Measurements from ENCODE around the gene SCN7A. TPM values are rescaled to one million over a fixed set of nuclear protein-coding genes. Genes with fewer than 3 reads are reported as not detected.

Gene SCN7A
- total and polyA plus RNA-seq, 2 of the 4 experiments (the other 2 are of a cell fraction): 0.39 to 0.90 TPM

GRCh38 chr2:166388481-166389070 is 105.5 kb downstream of the SCN7A start:
- H3K23ac ChIP-seq (ENCODE audit: low read depth, low read length): no peak overlapping the region
- no peak overlapping the region for H3K4me3 ChIP-seq (ENCODE audit: insufficient read depth, low read depth, low read length)
- no peak overlapping the region for H3K9ac ChIP-seq (ENCODE audit: low read depth, low read length)
- H3K18ac ChIP-seq (ENCODE audit: low read depth, low read length): no peak overlapping the region
- no peak overlapping the region; the same call in 1 of the 2 replicates for H3K14ac ChIP-seq (replicated peaks; ENCODE audit: low read depth, low read length)
- no peak overlapping the region for H2AK9ac ChIP-seq (replicated peaks; ENCODE audit: low read depth, low read length, poor library complexity)
- ATAC-seq (ENCODE audit: low read depth) (no peak), DNase-seq (peak; percentile 10)
- dilution Hi-C loops (cut with HindIII; ENCODE audit: low sequenced_read_pairs, unreplicated experiment): no loop called here
- no peak overlapping the region for H3K27ac ChIP-seq (ENCODE audit: insufficient read depth, low read length)
- H3K9me3 ChIP-seq (ENCODE audit: control insufficient read depth, insufficient read depth, low read length): no peaks in the 10 kb centered on the region
- H3K79me1 ChIP-seq (ENCODE audit: low read depth in 1 of 2, low read length in 2 of 2): no peaks in the 10 kb centered on the region
- no peaks in the 10 kb centered on the region for H3K4me1 ChIP-seq (ENCODE audit: control insufficient read depth, insufficient read depth, low read length)
- TF ChIP-seq FOS (IDR thresholded peaks at IDR 0.05; ENCODE audit: low read depth, low read length) (no peak), MAFK (IDR thresholded peaks at IDR 0.05; ENCODE audit: low read depth, low read length) (peak; percentile 89)
- H3K27me3 ChIP-seq (ENCODE audit: control insufficient read depth, insufficient read depth, low read length): no peaks in the 10 kb centered on the region
- no CpG with 5 or more reads among the region's 3 CpGs for WGBS, 2 experiments (ENCODE audit: extremely low coverage in 2 of 2, insufficient read length in 1 of 2)
- CTCF ChIA-PET: no interaction called here
- BruUV-seq (replicated peaks): no TSS peak
- H4K8ac ChIP-seq (ENCODE audit: low read depth in 2 of 2, low read length in 2 of 2): peak overlapping the region in 1 of 2 experiments; percentile 5; a peak in 1 of 4 replicates
- H4K91ac ChIP-seq (ENCODE audit: insufficient read depth, low read depth, low read length): no peak overlapping the region
- H3K9me1 ChIP-seq (ENCODE audit: insufficient read depth, low read length): 0 out of 2 replicates have a peak, but pooled peaks cover 2% of the 10 kb centered on the region
- no peak overlapping the region for H3K4ac ChIP-seq (ENCODE audit: low read depth, low read length)
- no peaks in the 10 kb centered on the region for H4K20me1 ChIP-seq (ENCODE audit: insufficient read depth, low read length)
- in situ Hi-C loops (cut with MboI; ENCODE audit: low sequenced_read_pairs): loop anchor here (10.0 kb wide), 1 partner anchor 204 kb away; no protein-coding TSS in a partner anchor
- H2BK120ac ChIP-seq (ENCODE audit: low read depth, low read length): no peak overlapping the region
- H3K56ac ChIP-seq (ENCODE audit: extremely low read depth, insufficient read depth, low read length): no peak overlapping the region
- no peak overlapping the region for H2BK15ac ChIP-seq (ENCODE audit: low read depth, low read length)
- POLR2A ChIA-PET (ENCODE audit: unreplicated experiment): no interaction called here
- H3K4me2 ChIP-seq (ENCODE audit: low read depth, low read length): no peak overlapping the region
- H2BK5ac ChIP-seq (ENCODE audit: low read depth, low read length, poor library complexity, severe bottlenecking): no peak overlapping the region
- H4K5ac ChIP-seq (ENCODE audit: low read depth, low read length): no peak overlapping the region
- H2AFZ ChIP-seq (replicated peaks; ENCODE audit: low read length, poor library complexity): no peak overlapping the region
- H2AK5ac ChIP-seq (ENCODE audit: low read depth, low read length): no peak overlapping the region
- intact Hi-C loops (cut with micrococcal nuclease): loop anchor here (5.0 kb wide), 1 partner anchor 601 kb away; no protein-coding TSS in a partner anchor
- H2BK20ac ChIP-seq (ENCODE audit: low read depth, low read length): no peak overlapping the region
- no peaks in the 10 kb centered on the region for H3K36me3 ChIP-seq (ENCODE audit: control insufficient read depth, insufficient read depth, low read length)
